Tibial nerve (tissue), 4 donors: Measurements from ENCODE around the gene TMPRSS6. TPM values are rescaled to one million over a fixed set of nuclear protein-coding genes. Genes with fewer than 3 reads are reported as not detected.

Experiments used
- DNase-seq, 2 donors: peaks; one replicate each; pipeline ENCODE4 v3.0.0-alpha.2; 2019; ENCODE audit warnings: low spot score in 2 of 2
- H3K27ac ChIP-seq, 4 donors: fragments of 200-600 bp; sonication (generic) in 3 of 4; one replicate each; pipeline ENCODE4 v1.5.1; 2017 to 2019; ENCODE audit warnings: mild to moderate bottlenecking in 1 of 4
- H3K27me3 ChIP-seq, 2 donors: fragments of 200-600 bp; sonication (generic) in 1 of 2; one replicate each; pipeline versions ENCODE4 v1.5.1 to v1.6.0; 2017 to 2019
- H3K36me3 ChIP-seq, 3 donors: fragments of 200-600 bp; sonication (generic); one replicate each; pipeline ENCODE4 v1.5.1; 2018 to 2019
- H3K4me1 ChIP-seq, 4 donors: fragments of 200-600 bp; sonication (generic) in 3 of 4; one replicate each; pipeline ENCODE4 v1.5.1; 2017 to 2019
- H3K4me3 ChIP-seq, 4 donors: fragments of 200-600 bp; sonication (generic) in 3 of 4; one replicate each; pipeline ENCODE4 v1.5.1; 2017 to 2019; ENCODE audit warnings: mild to moderate bottlenecking in 1 of 4, moderate library complexity in 1 of 4
- H3K9me3 ChIP-seq, 4 donors: fragments of 200-600 bp; sonication (generic) in 3 of 4; one replicate each; pipeline ENCODE4 v1.5.1; 2017 to 2019
- EP300 ChIP-seq, 2 donors: sonication (generic); formaldehyde crosslinking; IDR thresholded peaks; one replicate each; pipeline ENCODE4 v1.6.1; 2017; ENCODE audit warnings: antibody characterized with exemption in 2 of 2, mild to moderate bottlenecking in 1 of 2
- POLR2A ChIP-seq, 2 donors: fragments of 450-650 bp; IDR thresholded peaks; one replicate each; pipeline ENCODE4 v1.6.1; 2017; ENCODE audit warnings: antibody characterized with exemption in 2 of 2, mild to moderate bottlenecking in 2 of 2, moderate library complexity in 2 of 2
- WGBS, 2 donors: methylation state at CpG; one replicate each; pipeline ENCODE4 v1.1.5; 2018; 5-methylcytosine and 5-hydroxymethylcytosine counted together
- total RNA-seq, 4 donors: library from RNA; depleted of rRNA; stranded (reverse); fragments of >200 nt; gene quantifications; one replicate each; pipeline ENCODE4 v1.1.0, GENCODE V29; 2016
- TF ChIP-seq, protein P1 (sequence below), 5 experiments: fragments of 200-600 bp in 3 of 5; fragments of 450-650 bp in 2 of 5; sonication (generic) in 3 of 5; IDR thresholded peaks; one replicate each; pipeline ENCODE4 v1.5.1; 2016 to 2019; ENCODE audit warnings: antibody characterized with exemption in 5 of 5, mild to moderate bottlenecking in 3 of 5, moderate library complexity in 2 of 5

TMPRSS6 gene
- total RNA-seq, result not detected

GRCh38 chr22:37109242-37109917 is at the start of gene TMPRSS6:
TMPRSS6 (minus strand) TSS chr22:37109713; CDS start chr22:37103417, 6,296 bp downstream.
- H3K36me3 ChIP-seq, result no peaks in the 10 kb centered on the region
- TF ChIP-seq, protein P1, sequence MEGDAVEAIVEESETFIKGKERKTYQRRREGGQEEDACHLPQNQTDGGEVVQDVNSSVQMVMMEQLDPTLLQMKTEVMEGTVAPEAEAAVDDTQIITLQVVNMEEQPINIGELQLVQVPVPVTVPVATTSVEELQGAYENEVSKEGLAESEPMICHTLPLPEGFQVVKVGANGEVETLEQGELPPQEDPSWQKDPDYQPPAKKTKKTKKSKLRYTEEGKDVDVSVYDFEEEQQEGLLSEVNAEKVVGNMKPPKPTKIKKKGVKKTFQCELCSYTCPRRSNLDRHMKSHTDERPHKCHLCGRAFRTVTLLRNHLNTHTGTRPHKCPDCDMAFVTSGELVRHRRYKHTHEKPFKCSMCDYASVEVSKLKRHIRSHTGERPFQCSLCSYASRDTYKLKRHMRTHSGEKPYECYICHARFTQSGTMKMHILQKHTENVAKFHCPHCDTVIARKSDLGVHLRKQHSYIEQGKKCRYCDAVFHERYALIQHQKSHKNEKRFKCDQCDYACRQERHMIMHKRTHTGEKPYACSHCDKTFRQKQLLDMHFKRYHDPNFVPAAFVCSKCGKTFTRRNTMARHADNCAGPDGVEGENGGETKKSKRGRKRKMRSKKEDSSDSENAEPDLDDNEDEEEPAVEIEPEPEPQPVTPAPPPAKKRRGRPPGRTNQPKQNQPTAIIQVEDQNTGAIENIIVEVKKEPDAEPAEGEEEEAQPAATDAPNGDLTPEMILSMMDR (IDR thresholded peaks at IDR 0.05), result no peak
- no peak for TF ChIP-seq POLR2A (IDR thresholded peaks at IDR 0.05)
- no peak for TF ChIP-seq EP300 (IDR thresholded peaks at IDR 0.05)
- WGBS, 2 donors, result 79 to 91% methylated on average over 6 to 11 of the region's 13 CpGs
- peaks cover 0 to 13% of the 10 kb centered on the region in 2 donors for H3K27me3 ChIP-seq
- DNase-seq, result no peak
- no peak within 1 kb of the TSS for H3K27ac ChIP-seq
- H3K4me1 ChIP-seq, result no peaks in the 10 kb centered on the region
- H3K9me3 ChIP-seq, result no peaks in the 10 kb centered on the region
- no peak within 1 kb of the TSS for H3K4me3 ChIP-seq

DNA sequence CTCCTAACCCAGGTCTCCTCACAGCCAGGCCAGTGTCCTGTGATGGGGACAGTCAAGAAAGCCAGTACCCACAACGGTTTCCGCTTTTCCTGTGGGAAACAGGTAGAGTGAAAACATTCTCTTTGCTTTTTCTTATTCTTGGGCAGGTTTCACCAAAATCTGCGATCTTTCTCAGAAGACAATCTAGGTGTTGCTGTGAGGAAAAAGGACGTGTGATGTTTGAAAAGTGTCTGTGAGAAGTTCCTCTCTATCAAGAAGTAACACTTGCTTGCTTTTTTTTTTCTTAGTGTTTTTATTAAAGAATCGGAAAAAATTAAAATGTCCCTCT is 49.4 kb upstream of the TMPRSS6 start:
- TF ChIP-seq, protein P1 (IDR thresholded peaks at IDR 0.05), result no peak
- TF ChIP-seq POLR2A (IDR thresholded peaks at IDR 0.05), result no peak
- no peak for TF ChIP-seq EP300 (IDR thresholded peaks at IDR 0.05)
- WGBS, 2 donors, result 82 to 85% methylated on average over 5 of the region's 5 CpGs
- Histone ChIP-seq H3K4me1 (peaks cover 0 to 8% (median 0%) of the 10 kb centered on the region in 4 donors), H3K27ac (no peak overlapping the region), H3K9me3 (peaks cover 0 to 14% (median 0%) of the 10 kb centered on the region in 4 donors), H3K4me3 (no peak overlapping the region), H3K36me3 (no peaks in the 10 kb centered on the region), H3K27me3 (no peaks in the 10 kb centered on the region)
- no peak for DNase-seq

DNA sequence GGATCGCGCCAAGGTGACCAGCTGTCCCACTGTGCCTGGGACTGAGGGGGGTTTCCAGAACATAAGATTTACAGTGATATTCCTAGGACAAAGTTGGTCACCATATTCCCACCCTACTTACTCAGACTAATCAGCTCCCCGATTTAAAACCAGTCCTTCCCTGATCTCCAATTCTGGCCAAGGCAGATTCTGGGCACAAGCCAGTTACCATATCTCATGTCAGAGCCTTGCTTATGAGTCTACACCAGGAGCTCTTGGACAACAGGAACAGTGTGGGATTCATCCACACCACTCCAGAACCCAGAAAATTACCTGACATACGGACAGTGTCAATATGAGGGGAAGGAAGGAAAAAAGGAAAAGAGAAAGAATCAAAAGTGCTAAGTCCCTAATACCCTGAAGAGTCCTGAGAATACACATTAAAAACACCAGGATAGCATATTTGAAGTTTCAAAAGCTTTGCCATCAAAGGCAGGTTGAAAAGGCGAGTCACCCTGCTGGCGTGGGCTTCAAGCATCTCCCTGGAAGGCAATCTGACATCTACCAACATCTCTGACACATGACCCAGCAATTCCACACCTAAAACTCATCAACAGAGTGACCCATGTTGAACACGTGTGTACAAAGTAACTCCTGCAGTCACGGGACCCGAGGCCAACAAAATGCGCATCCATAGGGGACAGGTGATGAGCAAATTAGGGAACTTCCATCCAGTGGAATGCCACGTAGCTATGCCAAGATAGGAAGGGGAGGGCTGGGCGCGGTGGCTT is 48.2 kb upstream of the TMPRSS6 start:
- Histone ChIP-seq H3K9me3 (peaks cover 0 to 14% (median 0%) of the 10 kb centered on the region in 4 donors), H3K27me3 (no peaks in the 10 kb centered on the region), H3K4me1 (peaks cover 0 to under 1% (median 0%) of the 10 kb centered on the region in 4 donors), H3K27ac (no peak overlapping the region), H3K36me3 (no peaks in the 10 kb centered on the region), H3K4me3 (no peak overlapping the region)
- no peak for DNase-seq
- 78% methylated on average over 13 of the region's 13 CpGs for WGBS, 2 donors
- no peak for TF ChIP-seq EP300 (IDR thresholded peaks at IDR 0.05)
- no peak for TF ChIP-seq POLR2A (IDR thresholded peaks at IDR 0.05)
- TF ChIP-seq, protein P1 (IDR thresholded peaks at IDR 0.05), result no peak

DNA sequence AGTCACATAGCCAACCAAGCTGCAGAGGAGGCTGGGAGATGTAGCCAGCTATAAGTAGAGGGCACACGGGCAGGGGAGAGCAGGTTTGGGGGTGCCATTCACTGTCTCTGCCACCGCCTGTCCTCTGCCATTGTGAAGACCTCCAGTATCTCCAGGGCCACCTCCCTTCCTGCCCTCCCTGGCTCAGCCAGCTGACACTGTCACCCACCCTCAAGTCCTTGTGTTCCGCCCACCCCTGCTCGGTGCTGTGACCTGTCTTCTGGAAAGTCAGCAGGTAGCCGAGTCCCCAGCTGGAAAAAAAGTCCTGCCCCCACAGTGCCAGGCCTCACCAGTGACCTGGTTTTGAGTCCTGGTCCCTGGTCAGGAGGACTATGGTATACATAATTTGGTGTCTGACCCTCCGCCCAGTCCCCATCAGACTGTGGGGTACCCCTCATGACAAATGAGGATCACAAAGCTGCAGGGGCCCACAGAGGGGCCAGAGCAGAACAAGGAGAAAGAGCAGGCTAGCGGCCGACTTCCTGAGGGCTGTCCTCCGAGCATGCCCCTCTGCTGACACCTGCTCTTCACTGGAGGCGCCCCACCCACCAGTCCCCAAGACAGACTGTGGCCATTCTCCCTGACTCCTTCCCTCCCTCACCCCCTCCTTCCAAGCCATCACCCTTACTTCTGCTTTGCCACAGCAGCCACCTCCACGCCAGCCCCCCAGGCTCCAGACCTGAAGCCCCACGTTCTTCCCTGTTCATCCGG is 47.3 kb upstream of the TMPRSS6 start:
- no peak for DNase-seq
- peaks cover 0 to 16% (median 0%) of the 10 kb centered on the region in 4 donors for H3K9me3 ChIP-seq
- 64 to 78% methylated on average over 13 of the region's 13 CpGs for WGBS, 2 donors

More for the DNA sequence above, 47.3 kb upstream of the TMPRSS6 start:
- Histone ChIP-seq H3K27me3 (no peaks in the 10 kb centered on the region), H3K4me3 (no peak overlapping the region), H3K36me3 (no peaks in the 10 kb centered on the region), H3K4me1 (no peaks in the 10 kb centered on the region), H3K27ac (no peak overlapping the region)
- TF ChIP-seq, protein P1 (IDR thresholded peaks at IDR 0.05), result no peak
- TF ChIP-seq POLR2A (IDR thresholded peaks at IDR 0.05) (no peak), EP300 (IDR thresholded peaks at IDR 0.05) (no peak)
